HL-60 (cell line): ENCODE data around the gene NR2E3.

Experiments
- DNase-seq, 2 experiments: peaks; one replicate each; pipeline ENCODE4 v3.0.0-alpha.2; 2010 to 2020; ENCODE audit warnings: low read depth in 1 of 2, low spot score in 1 of 2
- H3K27ac ChIP-seq: fragments of 250-450 bp; sonication (Bioruptor Pico); replicated peaks from 2 replicates; pipeline ENCODE4 v1.5.1; 2020; ENCODE audit warnings: mild to moderate bottlenecking, moderate library complexity
- H3K27me3 ChIP-seq: fragments of 250-450 bp; sonication (Bioruptor Pico); 2 replicates; pipeline ENCODE4 v1.5.1; 2021; ENCODE audit warnings: mild to moderate bottlenecking, moderate library complexity; ENCODE audit not compliant: insufficient read depth, poor library complexity, severe bottlenecking
- H3K4me3 ChIP-seq: replicated peaks from 2 replicates; pipeline ENCODE4 v1.5.1; 2011; ENCODE audit warnings: mild to moderate bottlenecking, control low read depth, low read length; ENCODE audit not compliant: insufficient read depth
- GABPA ChIP-seq: IDR thresholded peaks from 2 replicates; pipeline ENCODE4 v1.6.1; 2012; ENCODE audit warnings: low read depth
- POLR2AphosphoS5 ChIP-seq: IDR thresholded peaks from 2 replicates; pipeline ENCODE4 v1.6.1; 2012; ENCODE audit warnings: low read depth
- SPI1 ChIP-seq: IDR thresholded peaks from 2 replicates; pipeline ENCODE4 v1.6.1; 2012; ENCODE audit warnings: low read depth, mild to moderate bottlenecking, borderline replicate concordance
- TF ChIP-seq, protein P1 (sequence below): IDR thresholded peaks from 2 replicates; pipeline ENCODE4 v1.6.1; 2012; ENCODE audit warnings: low read depth; ENCODE audit not compliant: insufficient replicate concordance
- TF ChIP-seq, protein P2 (sequence below): IDR thresholded peaks from one replicate; pipeline ENCODE4 v1.5.1; 2011; ENCODE audit warnings: low read length, control low read depth, inconsistent platforms; ENCODE audit not compliant: insufficient read depth

Gene NR2E3

DNA sequence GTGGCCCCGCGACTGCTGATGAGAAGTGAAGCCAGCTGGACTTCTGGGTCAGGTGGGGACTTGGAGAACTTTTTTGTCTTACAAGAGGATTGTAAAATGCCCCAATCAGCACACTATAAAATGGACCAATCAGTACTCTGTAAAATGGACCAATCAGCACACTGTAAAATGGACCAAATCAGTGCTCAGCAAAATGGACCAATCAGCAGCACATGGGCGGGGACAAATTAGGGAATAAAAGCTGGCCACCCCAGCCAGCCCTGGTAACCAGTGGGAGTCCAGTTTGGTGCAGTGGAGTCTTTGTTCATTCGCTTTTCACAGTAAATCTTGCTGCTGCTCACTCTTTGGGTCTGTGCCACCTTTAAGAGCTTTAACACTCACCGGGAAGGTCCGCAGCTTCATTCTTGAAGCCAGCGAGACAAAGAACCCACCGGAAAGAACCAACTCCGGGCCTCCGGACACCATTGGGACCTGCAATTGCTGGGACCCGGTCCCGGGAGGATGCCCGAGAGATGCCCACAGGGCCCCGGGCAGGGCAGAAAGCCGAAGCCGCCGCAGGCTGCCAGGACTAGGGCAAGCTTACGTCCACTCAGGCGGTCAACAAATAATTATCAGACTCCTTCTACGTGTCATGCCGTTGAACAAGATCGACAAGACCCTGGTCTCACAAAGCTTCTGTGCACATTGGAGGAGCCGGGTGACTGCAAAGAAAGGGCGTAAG lies 8.3 kb upstream of the NR2E3 start:
- TF ChIP-seq SPI1 = no peak
- TF ChIP-seq POLR2AphosphoS5 = no peak
- TF ChIP-seq, protein P1, sequence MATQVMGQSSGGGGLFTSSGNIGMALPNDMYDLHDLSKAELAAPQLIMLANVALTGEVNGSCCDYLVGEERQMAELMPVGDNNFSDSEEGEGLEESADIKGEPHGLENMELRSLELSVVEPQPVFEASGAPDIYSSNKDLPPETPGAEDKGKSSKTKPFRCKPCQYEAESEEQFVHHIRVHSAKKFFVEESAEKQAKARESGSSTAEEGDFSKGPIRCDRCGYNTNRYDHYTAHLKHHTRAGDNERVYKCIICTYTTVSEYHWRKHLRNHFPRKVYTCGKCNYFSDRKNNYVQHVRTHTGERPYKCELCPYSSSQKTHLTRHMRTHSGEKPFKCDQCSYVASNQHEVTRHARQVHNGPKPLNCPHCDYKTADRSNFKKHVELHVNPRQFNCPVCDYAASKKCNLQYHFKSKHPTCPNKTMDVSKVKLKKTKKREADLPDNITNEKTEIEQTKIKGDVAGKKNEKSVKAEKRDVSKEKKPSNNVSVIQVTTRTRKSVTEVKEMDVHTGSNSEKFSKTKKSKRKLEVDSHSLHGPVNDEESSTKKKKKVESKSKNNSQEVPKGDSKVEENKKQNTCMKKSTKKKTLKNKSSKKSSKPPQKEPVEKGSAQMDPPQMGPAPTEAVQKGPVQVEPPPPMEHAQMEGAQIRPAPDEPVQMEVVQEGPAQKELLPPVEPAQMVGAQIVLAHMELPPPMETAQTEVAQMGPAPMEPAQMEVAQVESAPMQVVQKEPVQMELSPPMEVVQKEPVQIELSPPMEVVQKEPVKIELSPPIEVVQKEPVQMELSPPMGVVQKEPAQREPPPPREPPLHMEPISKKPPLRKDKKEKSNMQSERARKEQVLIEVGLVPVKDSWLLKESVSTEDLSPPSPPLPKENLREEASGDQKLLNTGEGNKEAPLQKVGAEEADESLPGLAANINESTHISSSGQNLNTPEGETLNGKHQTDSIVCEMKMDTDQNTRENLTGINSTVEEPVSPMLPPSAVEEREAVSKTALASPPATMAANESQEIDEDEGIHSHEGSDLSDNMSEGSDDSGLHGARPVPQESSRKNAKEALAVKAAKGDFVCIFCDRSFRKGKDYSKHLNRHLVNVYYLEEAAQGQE = no peak
- TF ChIP-seq, protein P2, sequence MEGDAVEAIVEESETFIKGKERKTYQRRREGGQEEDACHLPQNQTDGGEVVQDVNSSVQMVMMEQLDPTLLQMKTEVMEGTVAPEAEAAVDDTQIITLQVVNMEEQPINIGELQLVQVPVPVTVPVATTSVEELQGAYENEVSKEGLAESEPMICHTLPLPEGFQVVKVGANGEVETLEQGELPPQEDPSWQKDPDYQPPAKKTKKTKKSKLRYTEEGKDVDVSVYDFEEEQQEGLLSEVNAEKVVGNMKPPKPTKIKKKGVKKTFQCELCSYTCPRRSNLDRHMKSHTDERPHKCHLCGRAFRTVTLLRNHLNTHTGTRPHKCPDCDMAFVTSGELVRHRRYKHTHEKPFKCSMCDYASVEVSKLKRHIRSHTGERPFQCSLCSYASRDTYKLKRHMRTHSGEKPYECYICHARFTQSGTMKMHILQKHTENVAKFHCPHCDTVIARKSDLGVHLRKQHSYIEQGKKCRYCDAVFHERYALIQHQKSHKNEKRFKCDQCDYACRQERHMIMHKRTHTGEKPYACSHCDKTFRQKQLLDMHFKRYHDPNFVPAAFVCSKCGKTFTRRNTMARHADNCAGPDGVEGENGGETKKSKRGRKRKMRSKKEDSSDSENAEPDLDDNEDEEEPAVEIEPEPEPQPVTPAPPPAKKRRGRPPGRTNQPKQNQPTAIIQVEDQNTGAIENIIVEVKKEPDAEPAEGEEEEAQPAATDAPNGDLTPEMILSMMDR = no peak
- no peak for TF ChIP-seq GABPA
- DNase-seq = no peak
- H3K4me3 ChIP-seq = no peak overlapping the region
- no peak overlapping the region for H3K27ac ChIP-seq
- H3K27me3 ChIP-seq = no peaks in the 10 kb centered on the region

DNA sequence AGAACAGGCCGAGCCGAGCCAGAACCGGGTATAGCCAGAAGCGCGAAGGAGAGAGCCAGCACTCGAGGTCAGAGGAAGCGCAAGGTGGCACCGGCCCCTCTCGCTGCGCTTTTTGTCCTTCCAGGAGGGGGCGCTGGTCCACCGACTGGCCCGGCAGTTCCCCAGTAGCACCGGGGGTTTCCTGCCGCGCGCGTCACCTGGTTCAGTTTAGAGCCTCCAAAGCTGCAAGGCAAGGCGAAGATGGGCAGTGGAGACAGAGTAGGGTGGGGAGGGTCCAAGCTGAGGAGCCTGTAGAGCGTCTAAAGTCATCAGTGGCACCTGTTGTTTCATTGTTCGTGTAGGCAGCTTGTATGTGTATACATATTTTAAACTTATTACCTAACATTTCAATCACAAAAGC lies 7.6 kb upstream of the NR2E3 start:
- TF ChIP-seq, protein P2 = peak; percentile 10
- peak; percentile 25; the same call in 1 of the 2 replicates for TF ChIP-seq SPI1
- no peak for TF ChIP-seq POLR2AphosphoS5
- Histone ChIP-seq H3K27me3 (no peaks in the 10 kb centered on the region), H3K27ac (no peak overlapping the region), H3K4me3 (no peak overlapping the region)
- peak; percentile 5 to 28 for DNase-seq

DNA sequence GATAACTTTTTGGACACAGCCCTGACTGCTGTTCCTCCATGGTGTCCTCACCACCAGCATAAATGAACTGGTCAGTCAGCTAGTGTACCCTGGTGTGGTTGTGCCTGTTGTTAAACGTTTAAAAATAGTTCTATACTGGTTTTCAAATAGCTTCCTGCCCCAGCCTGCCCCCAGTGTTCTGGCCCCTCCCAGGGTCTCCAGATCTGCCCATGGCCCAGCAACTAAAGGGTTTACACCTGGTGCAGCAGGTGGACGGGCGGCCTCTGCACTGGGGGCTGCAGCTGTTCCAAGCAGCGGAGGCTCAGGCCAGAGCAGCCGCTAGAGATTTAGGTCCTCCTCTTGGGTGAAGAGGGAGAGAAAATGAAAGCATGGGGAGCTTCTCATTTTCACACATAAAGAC lies 6.1 kb upstream of the NR2E3 start:
- H3K27ac ChIP-seq = no peak overlapping the region
- TF ChIP-seq, protein P2 = no peak
- TF ChIP-seq, protein P1 = no peak
- TF ChIP-seq POLR2AphosphoS5 (no peak), GABPA (no peak), SPI1 (no peak)
- H3K27me3 ChIP-seq = no peaks in the 10 kb centered on the region
- no peak overlapping the region for H3K4me3 ChIP-seq
- DNase-seq = no peak
